Suprapubic skin (tissue), 4 donors: Measurements from ENCODE around the gene CDK8.

ENCODE experiments used
- EP300 ChIP-seq: sonication (generic); formaldehyde crosslinking; IDR thresholded peaks from one replicate; pipeline ENCODE4 v1.6.1; 2017; ENCODE audit warnings: antibody characterized with exemption
- POLR2A ChIP-seq, 2 donors: fragments of 450-650 bp; IDR thresholded peaks; one replicate each; pipeline ENCODE4 v1.6.1; 2017; ENCODE audit warnings: antibody characterized with exemption in 2 of 2, mild to moderate bottlenecking in 2 of 2, moderate library complexity in 2 of 2
- POLR2AphosphoS5 ChIP-seq, 3 donors: sonication (generic); formaldehyde crosslinking; IDR thresholded peaks; one replicate each; pipeline ENCODE4 v1.6.1; 2017; ENCODE audit warnings: antibody characterized with exemption in 3 of 3
- TF ChIP-seq, protein P1 (sequence below), 2 donors: fragments of 200-600 bp in 1 of 2; fragments of 450-650 bp in 1 of 2; sonication (generic) in 1 of 2; IDR thresholded peaks; one replicate each; pipeline ENCODE4 v1.5.1; 2016 to 2019; ENCODE audit warnings: antibody characterized with exemption in 2 of 2, mild to moderate bottlenecking in 1 of 2, moderate library complexity in 1 of 2

DNA sequence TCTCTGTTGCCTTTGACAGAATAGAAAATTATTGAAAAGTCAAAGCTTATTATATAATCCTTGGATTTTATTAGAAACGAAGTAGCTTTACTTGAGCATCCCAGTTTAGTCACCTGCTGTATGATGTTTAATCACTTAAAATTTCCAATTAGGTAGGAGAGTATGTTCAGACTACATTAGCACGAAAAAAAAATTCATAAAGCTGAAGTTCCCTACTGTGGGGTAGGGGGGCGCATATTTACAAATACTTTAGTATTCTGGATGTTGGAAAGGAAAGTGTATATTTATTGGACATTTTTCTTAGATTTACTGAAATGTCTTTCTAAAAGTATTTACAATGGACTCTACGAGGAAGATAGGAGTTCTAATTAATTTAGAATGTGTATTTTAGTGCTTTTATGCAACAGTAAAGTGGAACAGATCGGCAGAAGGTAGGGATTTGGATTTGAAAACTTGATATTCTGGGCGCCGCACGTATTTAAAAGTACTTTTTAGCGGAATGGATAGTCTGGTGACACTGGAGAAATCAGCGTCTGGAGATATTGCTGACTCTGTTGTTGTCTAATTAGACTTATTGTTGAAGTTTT, 1.9 kb downstream of the CDK8 start:
- TF ChIP-seq, protein P1, sequence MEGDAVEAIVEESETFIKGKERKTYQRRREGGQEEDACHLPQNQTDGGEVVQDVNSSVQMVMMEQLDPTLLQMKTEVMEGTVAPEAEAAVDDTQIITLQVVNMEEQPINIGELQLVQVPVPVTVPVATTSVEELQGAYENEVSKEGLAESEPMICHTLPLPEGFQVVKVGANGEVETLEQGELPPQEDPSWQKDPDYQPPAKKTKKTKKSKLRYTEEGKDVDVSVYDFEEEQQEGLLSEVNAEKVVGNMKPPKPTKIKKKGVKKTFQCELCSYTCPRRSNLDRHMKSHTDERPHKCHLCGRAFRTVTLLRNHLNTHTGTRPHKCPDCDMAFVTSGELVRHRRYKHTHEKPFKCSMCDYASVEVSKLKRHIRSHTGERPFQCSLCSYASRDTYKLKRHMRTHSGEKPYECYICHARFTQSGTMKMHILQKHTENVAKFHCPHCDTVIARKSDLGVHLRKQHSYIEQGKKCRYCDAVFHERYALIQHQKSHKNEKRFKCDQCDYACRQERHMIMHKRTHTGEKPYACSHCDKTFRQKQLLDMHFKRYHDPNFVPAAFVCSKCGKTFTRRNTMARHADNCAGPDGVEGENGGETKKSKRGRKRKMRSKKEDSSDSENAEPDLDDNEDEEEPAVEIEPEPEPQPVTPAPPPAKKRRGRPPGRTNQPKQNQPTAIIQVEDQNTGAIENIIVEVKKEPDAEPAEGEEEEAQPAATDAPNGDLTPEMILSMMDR (IDR thresholded peaks at IDR 0.05): no peak
- TF ChIP-seq EP300 (no peak), POLR2AphosphoS5 (IDR thresholded peaks at IDR 0.05) (no peak), POLR2A (IDR thresholded peaks at IDR 0.05) (no peak)
